Motor neuron (in vitro differentiated cells): ENCODE results near the gene KCTD13. TPM values are rescaled to one million over a fixed set of nuclear protein-coding genes. Genes with fewer than 3 reads are reported as not detected.

ENCODE experiments used
- ATAC-seq, 8 experiments: fragments of 200-7000 bp; cut with Tn5 transposase; replicated peaks in 6 of 8; 2 replicates each; pipeline ENCODE4 v1.8.0; 2021; ENCODE audit warnings: mild to moderate bottlenecking in 8 of 8, moderate library complexity in 8 of 8
- H3K27ac ChIP-seq, 2 donors: fragments of 250-450 bp; sonication (Bioruptor Pico); 2 replicates each; pipeline ENCODE4 v1.9.0; 2021; ENCODE audit warnings: antibody characterized with exemption in 2 of 2, mild to moderate bottlenecking in 2 of 2, moderate library complexity in 1 of 2
- H3K4me1 ChIP-seq, 2 donors: fragments of 250-450 bp; sonication (Bioruptor Pico); replicated peaks in 1 of 2; 2 replicates each; pipeline ENCODE4 v1.6.1; 2021; ENCODE audit warnings: antibody characterized with exemption in 2 of 2, mild to moderate bottlenecking in 2 of 2, moderate library complexity in 1 of 2
- H3K4me3 ChIP-seq, 5 donors: fragments of 250-450 bp; sonication (Bioruptor Pico); 2 replicates each; pipeline ENCODE4 v1.9.0; 2021; ENCODE audit warnings: antibody characterized with exemption in 5 of 5, mild to moderate bottlenecking in 5 of 5, moderate library complexity in 4 of 5
- whole genome bisulfite sequencing, 10 experiments: fragments of 450-650 bp; shearing (Covaris generic); methylation state at CpG; one replicate each; pipeline ENCODE4 v1.0.0; 2022; 5-methylcytosine and 5-hydroxymethylcytosine counted together
- in situ Hi-C, 9 experiments: fragments of 400-800 bp; cut with MboI; loops; one replicate each; pipeline ENCODE4 v1.15.0; 2021; ENCODE audit warnings: low sequenced_read_pairs in 9 of 9, low pct_unique_long_range_greater_than_20kb in 2 of 9; ENCODE audit not compliant: unreplicated experiment in 9 of 9
- total RNA-seq, 8 experiments: library from RNA; unstranded; fragments of 300-600 nt; gene quantifications; 2 replicates each; pipeline versions ENCODE4 v1.2.3 to v1.2.4, GENCODE V29; 2022

KCTD13 gene, protein sequence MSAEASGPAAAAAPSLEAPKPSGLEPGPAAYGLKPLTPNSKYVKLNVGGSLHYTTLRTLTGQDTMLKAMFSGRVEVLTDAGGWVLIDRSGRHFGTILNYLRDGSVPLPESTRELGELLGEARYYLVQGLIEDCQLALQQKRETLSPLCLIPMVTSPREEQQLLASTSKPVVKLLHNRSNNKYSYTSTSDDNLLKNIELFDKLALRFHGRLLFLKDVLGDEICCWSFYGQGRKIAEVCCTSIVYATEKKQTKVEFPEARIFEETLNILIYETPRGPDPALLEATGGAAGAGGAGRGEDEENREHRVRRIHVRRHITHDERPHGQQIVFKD
- total RNA-seq = 10 to 100 TPM in 6 of 8 experiments, 1 to 10 TPM in 2; 9.1 to 82.6 (median 15.2) TPM

DNA sequence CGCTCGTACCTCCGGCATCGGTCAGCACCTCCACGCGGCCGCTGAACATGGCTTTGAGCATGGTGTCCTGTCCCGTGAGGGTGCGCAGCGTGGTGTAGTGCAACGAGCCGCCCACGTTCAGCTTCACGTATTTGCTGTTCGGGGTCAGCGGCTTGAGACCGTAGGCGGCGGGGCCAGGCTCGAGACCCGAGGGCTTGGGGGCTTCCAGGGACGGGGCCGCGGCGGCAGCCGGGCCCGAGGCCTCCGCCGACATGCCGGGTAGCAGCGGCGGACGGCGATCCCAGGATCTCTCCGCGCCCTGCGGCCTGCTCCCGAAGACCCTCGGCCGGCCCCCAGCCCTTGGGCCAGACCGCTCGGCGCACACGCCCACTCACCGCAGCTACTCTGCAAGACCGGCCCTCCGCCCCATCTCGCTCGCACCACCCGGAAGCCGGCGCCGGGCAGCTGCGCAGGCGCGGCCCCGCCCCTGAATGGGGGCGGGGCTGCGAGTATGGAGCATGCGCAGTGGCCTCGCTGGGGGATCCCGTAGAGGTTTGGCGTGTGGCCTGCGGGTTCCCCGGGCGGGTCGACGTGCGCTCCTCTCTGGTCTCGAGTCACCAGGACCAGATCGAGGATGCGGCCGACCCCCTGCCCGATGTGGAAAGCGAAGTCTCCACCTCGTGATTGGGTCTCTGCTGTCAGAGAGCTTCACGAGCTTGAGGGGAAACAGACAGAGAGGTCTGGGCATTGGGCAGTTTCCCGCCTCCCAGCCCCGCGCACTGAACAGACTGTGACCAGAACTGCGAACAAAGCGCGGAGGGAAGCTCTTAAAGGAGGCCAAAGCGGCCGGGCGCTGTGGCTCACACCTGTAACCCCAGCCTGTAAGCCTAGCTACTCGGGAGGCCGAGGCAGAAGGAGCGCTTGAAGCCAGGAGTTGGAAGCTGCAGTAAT, at the start of gene KCTD13:
Gene KCTD13 (minus strand): TSS at position 446 of the 930 bp plus-strand sequence. CDS start 193 bp downstream, at position 253.
- peak within 1 kb of the TSS; percentile 63 to 92 (median 74) for H3K4me3 ChIP-seq
- peaks cover 17 to 23% of the 10 kb centered on the region in 2 donors for H3K4me1 ChIP-seq
- peak; percentile 87 to 95 (median 94) for ATAC-seq
- 0 to 27% (median 4%) methylated on average over 2 to 21 of the region's 89 CpGs; no CpG with 5 or more reads in 6 of the 10 experiments for WGBS, 10 experiments
- peak within 1 kb of the TSS; percentile 74 to 80 for H3K27ac ChIP-seq
- in situ Hi-C loops = no loop called here

- in situ Hi-C loops = no loop called here
- H3K4me1 ChIP-seq = peaks cover 21% of the 10 kb centered on the region in 2 donors
- 20 to 83% (median 63%) methylated on average over 2 to 3 of the region's 5 CpGs; no CpG with 5 or more reads in 4 of the 10 experiments for WGBS, 10 experiments
- peak overlapping the region; percentile 48 to 76 (median 61) for H3K4me3 ChIP-seq
- ATAC-seq = no peak
- H3K27ac ChIP-seq = no peak overlapping the region
Measured at GRCh38 chr16:29975134-29975538, 49.1 kb upstream of the KCTD13 start.

GRCh38 chr16:29974291-29975133, 48.5 kb upstream of the KCTD13 start:
- Histone ChIP-seq H3K27ac (peak overlapping the region; percentile 74 to 77), H3K4me1 (peaks cover 21% of the 10 kb centered on the region in 2 donors), H3K4me3 (peak overlapping the region; percentile 48 to 76 (median 61))
- 0 to 58% (median 20%) methylated on average over 2 to 8 of the region's 31 CpGs; no CpG with 5 or more reads in 3 of the 10 experiments for WGBS, 10 experiments
- in situ Hi-C loops = loop anchor here in 1 of 9 experiments (25.0 kb wide), 1 partner anchor 112 kb away; the partner anchor contains the start of gene CDIPT
- ATAC-seq = no peak

GRCh38 chr16:29973384-29974246, 47.6 kb upstream of the KCTD13 start, which contains the start of gene TAOK2:
Gene TAOK2 (plus strand): TSS chr16:29973868. CDS start chr16:29977773, 3,905 bp downstream.
- Histone ChIP-seq H3K4me3 (peak within 1 kb of the TSS; percentile 48 to 76 (median 61)), H3K4me1 (peaks cover 21% of the 10 kb centered on the region in 2 donors), H3K27ac (peak within 1 kb of the TSS; percentile 74 to 77)
- in situ Hi-C loops = loop anchor here in 1 of 9 experiments (25.0 kb wide), 1 partner anchor 111 kb away; the partner anchor contains the start of gene CDIPT
- 0 to 60% (median 4%) methylated on average over 1 to 13 of the region's 75 CpGs; no CpG with 5 or more reads in 3 of the 10 experiments for WGBS, 10 experiments
- peak; percentile 96 to 99 (median 98) for ATAC-seq

DNA sequence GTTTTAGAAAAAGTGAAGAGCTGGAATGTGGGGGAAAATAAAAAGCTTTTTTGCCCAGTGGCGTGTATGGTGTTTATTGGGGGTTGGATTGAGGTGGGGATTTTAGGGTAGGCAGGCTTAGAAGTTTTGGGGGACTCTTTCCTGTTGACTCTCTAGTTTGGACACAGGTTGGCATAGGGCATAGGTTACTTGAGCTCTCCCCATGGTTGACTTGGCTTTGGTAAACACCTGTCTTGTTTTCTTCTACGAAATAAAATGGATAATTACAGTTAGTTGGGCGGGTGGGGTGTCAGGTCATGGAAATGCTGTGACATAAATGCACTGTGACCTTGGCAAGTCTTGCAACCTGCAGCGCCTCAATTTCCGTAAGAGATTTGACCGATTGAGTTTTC, 47.0 kb upstream of the KCTD13 start:
- in situ Hi-C loops = loop anchor here in 1 of 9 experiments (25.0 kb wide), 1 partner anchor 111 kb away; the partner anchor contains the start of gene CDIPT
- no peak overlapping the region for H3K27ac ChIP-seq
- H3K4me3 ChIP-seq = peak overlapping the region in 1 of 5 donors; percentile 76
- H3K4me1 ChIP-seq = peaks cover 21% of the 10 kb centered on the region in 2 donors
- 50 to 92% (median 83%) methylated on average over 1 to 3 of the region's 6 CpGs; no CpG with 5 or more reads in 3 of the 10 experiments for WGBS, 10 experiments
- ATAC-seq = no peak

GRCh38 chr16:29972500-29972899, 46.5 kb upstream of the KCTD13 start:
- WGBS, 10 experiments = 83 to 100% methylated on average over 1 of the region's 1 CpG; no CpG with 5 or more reads in 8 of the 10 experiments
- H3K4me1 ChIP-seq = peaks cover 21% of the 10 kb centered on the region in 2 donors
- H3K27ac ChIP-seq = no peak overlapping the region
- in situ Hi-C loops = loop anchor here in 1 of 9 experiments (25.0 kb wide), 1 partner anchor 110 kb away; the partner anchor contains the start of gene CDIPT
- no peak overlapping the region for H3K4me3 ChIP-seq
- ATAC-seq = no peak

DNA sequence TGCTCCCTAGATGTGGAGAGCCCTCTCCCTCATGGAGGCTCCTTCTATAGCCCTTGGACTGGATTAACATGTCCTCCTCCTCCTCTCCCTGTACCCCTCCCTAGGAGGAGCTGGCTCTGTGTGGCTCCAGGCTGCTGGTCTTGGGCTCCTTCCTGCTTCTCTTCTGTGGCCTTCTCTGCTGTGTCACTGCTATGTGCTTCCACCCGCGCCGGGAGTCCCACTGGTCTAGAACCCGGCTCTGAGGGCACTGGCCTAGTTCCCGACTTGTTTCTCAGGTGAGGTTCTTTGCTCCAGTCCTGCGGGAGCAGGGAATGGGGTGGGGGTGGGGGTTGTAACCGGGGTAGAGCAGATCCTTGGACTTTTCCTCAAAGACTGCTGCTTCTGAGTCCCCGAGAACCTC, 45.3 kb upstream of the KCTD13 start:
- Histone ChIP-seq H3K4me1 (peaks cover 16% of the 10 kb centered on the region in 2 donors), H3K4me3 (no peak overlapping the region), H3K27ac (no peak overlapping the region)
- no peak for ATAC-seq
- 63 to 100% (median 80%) methylated on average over 1 to 4 of the region's 8 CpGs; no CpG with 5 or more reads in 7 of the 10 experiments for WGBS, 10 experiments
- in situ Hi-C loops = loop anchor here in 1 of 9 experiments (25.0 kb wide), 1 partner anchor 109 kb away; the partner anchor contains the start of gene CDIPT

GRCh38 chr16:29968205-29968604, 42.2 kb upstream of the KCTD13 start:
- no peak overlapping the region for H3K4me3 ChIP-seq
- in situ Hi-C loops = loop anchor here in 1 of 9 experiments (25.0 kb wide), 1 partner anchor 106 kb away; the partner anchor contains the start of gene CDIPT
- H3K27ac ChIP-seq = no peak overlapping the region
- WGBS, 10 experiments = 80 to 96% (median 92%) methylated on average over 2 to 4 of the region's 4 CpGs; no CpG with 5 or more reads in 5 of the 10 experiments
- H3K4me1 ChIP-seq = no peaks in the 10 kb centered on the region
- ATAC-seq = no peak

GRCh38 chr16:29963021-29963743, 37.2 kb upstream of the KCTD13 start:
- Histone ChIP-seq H3K27ac (no peak overlapping the region), H3K4me1 (peaks cover 0 to 8% of the 10 kb centered on the region in 2 donors), H3K4me3 (no peak overlapping the region)
- in situ Hi-C loops = loop anchor here in 1 of 9 experiments (25.0 kb wide), 1 partner anchor 101 kb away; the partner anchor contains the start of gene CDIPT
- WGBS, 10 experiments = 55 to 91% (median 79%) methylated on average over 2 to 8 of the region's 14 CpGs; no CpG with 5 or more reads in 5 of the 10 experiments
- no peak for ATAC-seq

GRCh38 chr16:29962344-29962994, 36.4 kb upstream of the KCTD13 start:
- peak in 2 of 8 experiments; percentile 27 to 29 for ATAC-seq
- 0 to 92% (median 28%) methylated on average over 2 to 9 of the region's 18 CpGs; no CpG with 5 or more reads in 2 of the 10 experiments for WGBS, 10 experiments
- H3K27ac ChIP-seq = peak overlapping the region in 1 of 2 donors; percentile 57
- peak overlapping the region; percentile 43 to 69 (median 52) for H3K4me3 ChIP-seq
- in situ Hi-C loops = loop anchor here in 1 of 9 experiments (25.0 kb wide), 1 partner anchor 100 kb away; the partner anchor contains the start of gene CDIPT
- peaks cover 0 to 8% of the 10 kb centered on the region in 2 donors for H3K4me1 ChIP-seq
